GM19023 (cell line): Measurements from ENCODE around the gene TAGLN3.

Experiments used
- ATAC-seq: cut with Tn5 transposase; IDR thresholded peaks from one replicate; pipeline ENCODE4 v1.9.1; 2021; ENCODE audit warnings: mild to moderate bottlenecking, moderate library complexity; ENCODE audit not compliant: unreplicated experiment

The TAGLN3 gene

GRCh38 chr3:111998636-111999483, at the start of gene TAGLN3:
TSS of gene TAGLN3 (plus strand) at chr3:111998922. CDS start at chr3:111999423, 501 bp downstream.
- peak; percentile 50 for ATAC-seq

DNA sequence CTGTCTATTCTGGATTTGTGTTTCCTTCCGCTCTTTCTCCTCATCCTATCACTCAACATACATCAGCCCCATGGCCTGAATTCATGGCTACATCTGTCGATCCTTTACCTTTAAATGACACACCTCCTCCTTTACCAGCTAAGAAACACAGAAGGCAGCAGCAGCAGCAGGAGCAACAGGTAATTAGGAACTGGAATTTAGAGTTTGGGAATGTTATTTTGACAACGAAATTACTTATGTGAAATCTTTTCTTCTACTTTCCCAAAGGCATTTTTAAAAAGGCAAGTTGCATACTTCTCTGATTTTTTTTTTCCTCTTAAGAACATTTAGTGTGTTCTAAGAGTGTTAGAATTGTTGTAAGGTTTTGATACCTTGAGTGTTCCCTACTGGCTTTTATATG, 49.0 kb upstream of the TAGLN3 start:
- ATAC-seq = no peak

DNA sequence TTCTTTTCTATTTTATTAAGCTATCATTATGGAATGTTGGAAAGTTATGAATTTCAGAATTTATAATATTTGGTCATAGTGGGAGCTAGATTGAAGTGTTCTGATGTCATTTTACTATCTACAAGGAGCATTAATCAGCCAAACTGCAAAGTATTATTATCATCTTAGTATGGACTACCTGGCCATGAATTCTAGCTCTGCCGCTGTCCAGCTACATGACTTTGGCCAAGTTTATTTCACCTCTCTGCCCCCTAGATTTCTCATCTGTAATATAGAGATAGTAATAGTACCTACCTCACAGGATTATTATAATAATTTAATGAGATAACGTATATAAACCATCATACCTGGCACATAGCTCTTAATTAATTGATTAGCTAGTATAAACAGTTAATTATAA, 47.7 kb upstream of the TAGLN3 start:
- no peak for ATAC-seq

- ATAC-seq = no peak
Observed at GRCh38 chr3:111952086-111952485, 46.6 kb upstream of the TAGLN3 start.

DNA sequence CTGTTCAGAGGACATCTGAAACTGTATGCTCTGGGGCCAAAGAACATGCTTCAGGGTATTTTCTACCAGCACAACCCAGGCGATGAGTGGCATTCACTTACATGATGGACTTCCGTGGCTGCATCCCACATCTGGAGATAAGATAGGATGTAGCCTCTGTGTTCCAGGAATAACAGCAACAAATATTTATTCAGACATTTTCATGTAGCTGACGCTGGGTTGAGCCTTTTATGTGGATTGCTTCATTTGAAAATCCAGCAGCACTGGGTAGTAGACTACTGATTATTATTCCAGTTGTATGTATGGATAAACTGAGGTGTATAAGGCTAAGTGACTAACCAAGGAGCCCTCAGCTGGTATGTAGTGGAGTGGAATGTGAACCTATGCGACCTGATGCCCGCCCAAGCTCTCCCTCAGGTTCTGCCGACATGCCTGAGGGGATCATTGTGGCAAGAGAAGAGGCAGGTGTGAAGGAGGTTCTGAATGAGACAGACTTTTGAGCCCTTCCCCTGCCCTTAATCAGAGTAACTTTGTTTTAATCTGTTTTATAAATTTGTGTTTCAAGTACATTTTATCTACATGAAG, 45.8 kb upstream of the TAGLN3 start:
- no peak for ATAC-seq

DNA sequence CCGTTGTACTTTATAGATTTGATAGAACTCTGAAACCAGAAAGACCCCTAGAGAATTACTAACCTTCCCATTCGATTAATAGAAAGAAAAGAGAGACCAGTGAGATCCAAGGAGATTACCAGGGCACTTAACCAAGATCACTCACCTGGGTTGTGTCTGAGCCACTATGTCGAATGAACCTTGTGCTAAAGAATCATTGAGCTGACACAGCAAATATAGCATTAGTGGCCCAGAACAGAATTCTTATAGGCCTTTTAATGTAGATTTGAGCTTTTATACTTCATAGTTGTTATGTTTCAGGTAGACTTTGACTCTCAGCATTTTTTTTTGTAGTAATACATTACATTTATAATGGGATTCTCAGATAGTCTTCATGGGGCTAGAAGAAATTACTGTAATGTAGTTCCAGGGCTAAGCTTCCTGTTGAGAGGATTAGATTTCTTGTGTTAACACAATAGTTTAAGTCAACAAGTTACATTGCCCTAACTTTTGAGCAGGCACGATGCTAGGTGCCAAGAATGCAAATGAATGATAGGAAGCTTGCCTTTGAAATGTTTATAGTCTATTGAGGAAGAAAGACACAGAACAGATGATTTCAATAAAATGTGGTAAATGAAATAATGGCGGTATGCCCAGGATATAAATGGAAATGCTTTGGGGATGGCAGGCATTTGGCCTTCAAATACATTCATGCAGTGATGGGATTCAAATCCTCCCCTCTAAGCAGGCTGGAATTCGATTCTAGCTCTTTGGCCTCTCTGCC, 44.3 kb upstream of the TAGLN3 start:
- no peak for ATAC-seq

GRCh38 chr3:111955876-111956275, 42.8 kb upstream of the TAGLN3 start:
- ATAC-seq = no peak

GRCh38 chr3:111956449-111956848, 42.3 kb upstream of the TAGLN3 start:
- ATAC-seq = no peak

- ATAC-seq = no peak
Observed at GRCh38 chr3:111956995-111957734, 41.6 kb upstream of the TAGLN3 start.

DNA sequence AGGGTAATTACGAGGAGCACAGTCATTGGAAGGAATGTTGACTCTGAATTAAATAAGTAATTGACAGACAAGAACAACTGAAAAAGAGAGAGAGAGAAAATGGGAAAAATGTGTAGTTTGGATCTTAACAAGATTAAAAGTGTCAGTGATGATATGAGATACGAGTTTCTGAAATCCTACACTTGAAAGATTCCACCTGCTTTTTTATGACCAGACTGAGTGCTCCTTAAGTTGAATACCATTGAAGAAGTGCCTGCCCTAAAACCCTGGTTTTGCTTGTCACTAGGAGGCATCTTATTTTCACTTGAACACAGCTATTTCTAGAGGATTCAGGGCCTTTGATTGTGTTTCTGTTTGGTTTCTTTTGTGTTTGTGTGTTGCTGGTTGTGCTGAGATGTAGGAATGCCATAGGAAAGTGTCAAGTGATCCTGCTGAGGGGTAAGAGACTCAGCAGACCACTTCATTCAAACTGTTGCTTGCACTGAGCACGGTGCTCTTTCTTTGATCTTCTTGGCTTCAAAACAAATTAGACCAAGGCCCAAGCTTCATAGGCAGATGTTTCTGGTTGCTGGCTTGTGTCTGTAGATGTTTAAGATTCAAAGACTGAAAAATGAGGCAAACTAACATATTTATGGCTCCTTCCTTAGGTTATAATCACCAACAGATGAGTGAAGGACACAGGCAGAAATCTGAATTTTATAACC, 37.1 kb upstream of the TAGLN3 start:
- no peak for ATAC-seq

GRCh38 chr3:111963424-111963823, 35.3 kb upstream of the TAGLN3 start:
- ATAC-seq = no peak

DNA sequence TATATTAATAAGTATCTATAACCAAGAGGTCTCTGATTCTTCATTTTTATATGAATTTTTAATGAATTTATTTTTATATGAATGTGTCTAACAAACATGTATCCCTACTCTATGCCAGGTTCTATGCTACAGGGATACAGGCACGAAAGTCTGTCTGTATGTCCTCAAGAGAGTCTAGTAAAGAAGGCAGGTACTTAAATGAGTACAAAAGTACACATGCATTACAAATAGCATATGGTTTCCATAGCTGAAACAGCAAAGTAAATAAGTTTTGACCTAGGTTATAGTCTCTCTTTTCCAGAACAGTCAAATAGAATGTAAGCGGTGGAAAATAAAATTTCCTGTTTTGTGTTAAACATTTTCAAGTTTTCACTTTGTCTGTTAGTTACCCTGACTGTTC, 33.2 kb upstream of the TAGLN3 start:
- ATAC-seq = no peak

DNA sequence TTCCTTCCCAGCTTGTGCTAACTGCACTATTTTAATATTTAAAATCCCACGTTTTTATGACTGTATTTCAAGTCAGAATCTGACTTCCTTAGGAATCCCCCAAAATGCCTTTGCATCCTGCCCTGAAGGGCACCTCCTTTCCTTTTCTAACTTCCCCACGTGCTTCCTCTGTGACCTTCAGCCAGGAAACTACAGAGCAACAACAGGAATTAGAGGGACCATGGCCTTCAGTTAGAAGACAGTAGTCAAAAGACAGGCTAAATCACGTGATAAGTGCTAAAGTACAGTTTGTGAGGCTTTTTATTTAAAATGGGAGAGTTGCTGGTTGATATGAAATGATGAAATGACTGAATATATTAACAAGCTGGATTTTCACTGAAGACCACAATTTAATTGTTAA, 31.7 kb upstream of the TAGLN3 start:
- ATAC-seq = no peak

GRCh38 chr3:111967651-111968274, 31.0 kb upstream of the TAGLN3 start:
- peak; percentile 95 for ATAC-seq

GRCh38 chr3:111968319-111969054, 30.2 kb upstream of the TAGLN3 start:
- no peak for ATAC-seq

DNA sequence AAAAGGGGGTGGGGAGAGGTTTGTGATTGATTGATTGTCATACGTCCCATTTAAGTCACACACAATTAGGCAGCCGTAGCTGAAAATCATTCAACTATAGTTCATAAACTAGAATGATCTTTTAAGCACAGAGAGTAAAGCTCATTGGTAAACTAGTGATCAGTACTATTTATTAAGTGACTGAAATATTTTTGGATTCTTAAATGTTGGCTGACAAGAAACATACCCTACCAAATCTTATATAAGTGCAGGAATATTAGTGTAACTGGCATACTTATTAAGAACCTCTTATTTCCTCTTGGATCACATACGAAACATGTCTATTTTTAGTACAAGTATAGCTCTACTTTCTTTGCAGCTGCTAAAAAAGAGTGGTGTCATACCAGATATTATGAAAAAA, 28.3 kb upstream of the TAGLN3 start:
- no peak for ATAC-seq

- no peak for ATAC-seq
Observed at GRCh38 chr3:111971533-111972130, 27.1 kb upstream of the TAGLN3 start.

DNA sequence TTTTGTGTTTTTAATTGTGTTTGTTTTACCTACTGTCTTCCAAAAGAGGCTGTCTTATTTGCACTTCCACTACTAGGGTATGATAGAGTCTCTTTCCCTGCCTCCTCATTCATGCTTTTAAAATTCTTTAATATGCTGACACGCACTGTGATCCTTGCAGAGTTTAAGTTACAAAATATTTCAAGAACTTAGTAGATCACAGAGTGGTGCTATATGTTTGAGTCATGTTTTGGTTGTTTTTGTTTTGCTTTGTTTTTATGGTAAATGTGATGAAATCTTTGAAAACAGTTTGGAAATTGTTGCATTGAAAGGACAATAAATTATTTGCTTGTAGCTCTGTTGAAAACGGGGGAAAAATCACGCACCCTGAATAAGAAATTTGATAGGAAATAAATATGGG, 25.8 kb upstream of the TAGLN3 start:
- ATAC-seq = no peak

DNA sequence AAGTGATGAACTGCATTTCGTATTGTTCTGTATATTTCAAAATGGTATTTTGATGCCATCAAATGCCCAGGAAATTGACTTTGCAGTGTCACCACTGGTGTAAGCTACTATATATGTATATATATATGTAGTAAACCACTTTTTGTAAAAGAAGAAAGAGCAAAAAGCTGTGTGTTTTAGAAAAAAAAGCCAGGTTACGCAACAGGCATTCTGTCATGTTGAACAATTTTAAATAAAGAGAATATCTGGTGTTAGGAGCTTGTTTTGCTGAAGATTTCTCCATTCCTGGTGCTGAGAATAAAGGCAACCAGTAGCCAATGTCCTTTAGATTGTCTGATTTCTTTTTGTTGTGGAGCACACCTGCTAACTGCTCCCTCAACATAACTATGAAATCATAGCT, 23.6 kb upstream of the TAGLN3 start:
- no peak for ATAC-seq
